ENCODE data around the gene KCNT2.

GRCh38 chr1:196461521-196461920 lies 146.7 kb downstream of the KCNT2 start:
- TF ChIP-seq CEBPB (IDR thresholded peaks at IDR 0.05): no peak
- TF ChIP-seq EP300 (IDR thresholded peaks at IDR 0.05): no peak
- TF ChIP-seq SREBF2 (IDR thresholded peaks at IDR 0.05): no peak
- no peak for TF ChIP-seq JUN (IDR thresholded peaks at IDR 0.05)
- TF ChIP-seq POLR2A (IDR thresholded peaks at IDR 0.05; ENCODE audit: low read length): no peak
- TF ChIP-seq, protein P1, sequence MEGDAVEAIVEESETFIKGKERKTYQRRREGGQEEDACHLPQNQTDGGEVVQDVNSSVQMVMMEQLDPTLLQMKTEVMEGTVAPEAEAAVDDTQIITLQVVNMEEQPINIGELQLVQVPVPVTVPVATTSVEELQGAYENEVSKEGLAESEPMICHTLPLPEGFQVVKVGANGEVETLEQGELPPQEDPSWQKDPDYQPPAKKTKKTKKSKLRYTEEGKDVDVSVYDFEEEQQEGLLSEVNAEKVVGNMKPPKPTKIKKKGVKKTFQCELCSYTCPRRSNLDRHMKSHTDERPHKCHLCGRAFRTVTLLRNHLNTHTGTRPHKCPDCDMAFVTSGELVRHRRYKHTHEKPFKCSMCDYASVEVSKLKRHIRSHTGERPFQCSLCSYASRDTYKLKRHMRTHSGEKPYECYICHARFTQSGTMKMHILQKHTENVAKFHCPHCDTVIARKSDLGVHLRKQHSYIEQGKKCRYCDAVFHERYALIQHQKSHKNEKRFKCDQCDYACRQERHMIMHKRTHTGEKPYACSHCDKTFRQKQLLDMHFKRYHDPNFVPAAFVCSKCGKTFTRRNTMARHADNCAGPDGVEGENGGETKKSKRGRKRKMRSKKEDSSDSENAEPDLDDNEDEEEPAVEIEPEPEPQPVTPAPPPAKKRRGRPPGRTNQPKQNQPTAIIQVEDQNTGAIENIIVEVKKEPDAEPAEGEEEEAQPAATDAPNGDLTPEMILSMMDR (IDR thresholded peaks at IDR 0.05): no peak
- no peak for TF ChIP-seq CHD4 (IDR thresholded peaks at IDR 0.05; ENCODE audit: borderline replicate concordance)
- no peak for TF ChIP-seq KDM5A (IDR thresholded peaks at IDR 0.05)
- TF ChIP-seq ATOH8 (CRISPR knock-in tag; IDR thresholded peaks at IDR 0.05; ENCODE audit: low read depth): no peak
- no peak for TF ChIP-seq HOXA7 (CRISPR knock-in tag; IDR thresholded peaks at IDR 0.05)
- no peak for TF ChIP-seq RAD21 (conservative IDR thresholded peaks at IDR 0.05 in 1 of 2, IDR thresholded peaks at IDR 0.05 in 1 of 2)
- TF ChIP-seq USF2 (IDR thresholded peaks at IDR 0.05): no peak
- no peak for TF ChIP-seq HDAC2 (IDR thresholded peaks at IDR 0.05)

Measured in A549 (cell line).